ENCODE data around the gene IVL.

Gene IVL

GRCh38 chr1:152907686-152908601 lies at the start of gene IVL:
Gene IVL (plus strand): TSS chr1:152908546. CDS start chr1:152909798, 1,252 bp downstream.
- no peak for DNase-seq

GRCh38 chr1:152859696-152860095 lies 48.6 kb upstream of the IVL start, which contains the start of gene LCE7A:
Gene LCE7A (plus strand): TSS chr1:152859996. CDS start chr1:152860698, 702 bp downstream.
- DNase-seq: no peak

GRCh38 chr1:152860129-152860528 lies 48.2 kb upstream of the IVL start:
- DNase-seq: no peak

GRCh38 chr1:152861374-152861773 lies 47.0 kb upstream of the IVL start:
- DNase-seq: no peak

- DNase-seq: no peak
These were observed 43.9 kb upstream of the IVL start for GRCh38 chr1:152864443-152864842.

- DNase-seq: no peak
These were observed 42.0 kb upstream of the IVL start for GRCh38 chr1:152866321-152866720.

- DNase-seq: peak; percentile 31 to 42
These were observed 38.4 kb upstream of the IVL start for GRCh38 chr1:152869808-152870419.

- DNase-seq: no peak
These were observed 37.3 kb upstream of the IVL start for GRCh38 chr1:152870831-152871730.

- no peak for DNase-seq
These were observed 36.6 kb upstream of the IVL start for GRCh38 chr1:152871731-152872126.

GRCh38 chr1:152873495-152873894 lies 34.9 kb upstream of the IVL start:
- DNase-seq: no peak

- DNase-seq: no peak
These were observed 31.5 kb upstream of the IVL start for GRCh38 chr1:152876827-152877226.

GRCh38 chr1:152878042-152878441 lies 30.3 kb upstream of the IVL start, which contains the start of gene SMCP:
Gene SMCP (plus strand): TSS chr1:152878322. CDS start chr1:152884423, 6,101 bp downstream.
- peak in 1 of 2 experiments; percentile 8 for DNase-seq

- no peak for DNase-seq
These were observed 28.7 kb upstream of the IVL start for GRCh38 chr1:152879559-152880198.

GRCh38 chr1:152880316-152880715 lies 28.0 kb upstream of the IVL start:
- no peak for DNase-seq

- no peak for DNase-seq
These were observed 27.4 kb upstream of the IVL start for GRCh38 chr1:152880907-152881306.

GRCh38 chr1:152884085-152884484 lies 24.3 kb upstream of the IVL start:
- DNase-seq: no peak

GRCh38 chr1:152884506-152884905 lies 23.8 kb upstream of the IVL start:
- no peak for DNase-seq

GRCh38 chr1:152884966-152885624 lies 23.3 kb upstream of the IVL start:
- no peak for DNase-seq

- no peak for DNase-seq
These were observed 22.3 kb upstream of the IVL start for GRCh38 chr1:152886085-152886484.

GRCh38 chr1:152886758-152887409 lies 21.5 kb upstream of the IVL start:
- no peak for DNase-seq

- DNase-seq: no peak
These were observed 20.2 kb upstream of the IVL start for GRCh38 chr1:152888126-152888525.
